GM10266 (cell line): ENCODE measurements around the gene NKX3-2.

Experiments
- DNase-seq: peaks from one replicate; pipeline ENCODE4 v3.0.0; 2012; ENCODE audit errors: extremely low spot score
- CTCF ChIP-seq: IDR thresholded peaks from 2 replicates; pipeline ENCODE4 v1.5.1; 2012; ENCODE audit warnings: mild to moderate bottlenecking, low read depth; ENCODE audit not compliant: control insufficient read depth, insufficient read depth; ENCODE audit errors: missing control alignments

NKX3-2 gene

DNA sequence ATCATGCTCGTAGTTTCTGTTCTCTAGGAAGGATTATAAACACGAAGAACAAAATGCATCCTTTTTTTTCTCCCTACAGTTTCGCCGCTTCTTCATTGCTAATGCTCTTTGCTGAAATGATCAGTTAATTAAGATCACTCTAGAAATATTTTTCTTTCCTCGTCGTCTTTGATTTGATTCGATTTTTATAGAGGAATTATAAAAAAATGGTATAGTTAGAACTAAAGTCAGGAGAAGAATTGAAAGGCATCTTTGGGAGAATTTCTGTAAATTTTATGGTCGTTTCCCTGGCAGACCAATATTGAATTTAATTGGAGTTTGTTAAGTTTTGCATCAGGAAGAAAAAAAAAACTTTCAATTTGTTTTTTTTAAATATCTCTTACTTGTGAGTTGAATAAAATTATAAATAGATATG is 1.1 kb upstream of the NKX3-2 start:
- TF ChIP-seq CTCF = no peak
- DNase-seq = peak; percentile 10

DNA sequence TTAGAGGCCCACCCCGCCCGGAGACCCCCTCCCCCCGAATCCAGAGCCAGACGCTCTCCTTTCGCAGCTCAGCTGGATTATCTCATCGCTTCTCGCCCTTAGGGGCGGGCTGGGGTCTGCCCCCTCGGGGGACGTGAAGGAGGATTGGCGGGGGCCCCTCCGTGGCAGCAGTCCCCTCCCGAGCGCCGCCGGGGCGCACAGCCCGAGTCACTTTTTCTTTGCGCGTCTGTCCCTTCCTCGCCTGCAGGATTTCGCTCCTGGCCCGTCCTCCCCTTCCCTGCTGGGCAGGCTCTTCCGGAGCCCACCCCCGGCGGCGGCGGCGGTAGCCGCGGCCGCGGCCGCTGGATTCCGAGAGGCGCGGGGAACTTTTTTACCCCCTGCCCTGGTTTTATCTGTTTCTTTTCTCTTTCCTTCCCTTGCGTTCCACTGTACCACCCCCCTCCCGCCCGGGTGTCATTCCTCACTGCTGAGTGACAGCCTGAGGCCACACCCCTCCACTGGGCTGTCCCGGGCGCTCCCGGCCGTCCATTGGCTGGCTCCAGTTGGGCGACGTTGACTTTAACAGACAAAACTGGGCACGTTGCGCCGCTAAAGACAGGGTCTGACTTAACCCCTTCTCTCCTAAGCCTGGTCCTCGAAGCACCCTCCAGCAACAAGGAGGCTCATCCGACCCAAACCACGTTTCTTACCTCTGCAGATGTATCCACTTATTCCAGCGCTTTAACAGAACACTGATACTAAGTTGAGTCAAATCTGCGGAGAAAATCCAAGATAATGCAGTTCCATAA is 492 bp upstream of the NKX3-2 start:
- TF ChIP-seq CTCF = no peak
- DNase-seq = peak; percentile 89

DNA sequence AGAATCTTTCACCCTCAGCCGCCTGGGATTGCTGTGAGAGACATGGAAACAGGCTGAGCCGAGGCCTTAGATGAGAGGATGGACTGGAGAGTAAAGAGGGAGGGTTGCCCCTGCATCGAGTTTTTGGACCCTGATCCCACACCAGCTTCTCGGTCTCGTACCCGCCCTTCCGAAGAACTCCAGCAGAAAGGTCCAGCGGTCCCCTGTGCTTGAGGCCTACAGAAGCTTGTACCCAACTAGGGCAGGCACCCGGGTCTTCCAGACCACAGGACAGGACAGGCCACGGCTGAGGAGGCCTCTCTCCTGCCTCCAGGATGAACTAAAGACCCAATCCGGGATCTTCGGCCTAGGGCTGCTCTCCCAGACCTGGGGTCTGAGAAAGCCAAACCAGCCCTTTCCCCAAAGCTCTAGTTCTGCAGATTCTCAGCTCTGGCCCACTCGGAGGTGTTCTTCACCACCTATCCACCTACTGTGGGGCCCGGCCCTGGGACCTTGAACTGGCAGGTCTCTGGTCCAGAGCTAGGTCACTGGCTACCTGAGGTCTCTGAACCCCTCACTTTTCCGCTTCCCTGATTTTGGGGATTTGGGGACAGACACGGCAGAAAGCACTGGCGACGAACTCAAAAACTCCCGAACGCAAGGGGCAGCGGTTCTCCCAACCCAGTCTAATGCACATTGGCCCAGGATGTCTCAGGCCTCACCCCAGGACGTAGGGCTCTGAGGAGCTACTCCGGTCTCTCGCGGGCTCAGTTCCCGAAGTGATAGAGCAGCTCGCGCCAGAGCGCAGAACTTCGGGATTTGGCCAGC is 1.1 kb downstream of the NKX3-2 start:
- no peak for TF ChIP-seq CTCF
- peak; percentile 47 for DNase-seq

- peak; percentile 31 for DNase-seq
- TF ChIP-seq CTCF = no peak
These were observed 1.7 kb downstream of the NKX3-2 start for GRCh38 chr4:13542577-13543031.

DNA sequence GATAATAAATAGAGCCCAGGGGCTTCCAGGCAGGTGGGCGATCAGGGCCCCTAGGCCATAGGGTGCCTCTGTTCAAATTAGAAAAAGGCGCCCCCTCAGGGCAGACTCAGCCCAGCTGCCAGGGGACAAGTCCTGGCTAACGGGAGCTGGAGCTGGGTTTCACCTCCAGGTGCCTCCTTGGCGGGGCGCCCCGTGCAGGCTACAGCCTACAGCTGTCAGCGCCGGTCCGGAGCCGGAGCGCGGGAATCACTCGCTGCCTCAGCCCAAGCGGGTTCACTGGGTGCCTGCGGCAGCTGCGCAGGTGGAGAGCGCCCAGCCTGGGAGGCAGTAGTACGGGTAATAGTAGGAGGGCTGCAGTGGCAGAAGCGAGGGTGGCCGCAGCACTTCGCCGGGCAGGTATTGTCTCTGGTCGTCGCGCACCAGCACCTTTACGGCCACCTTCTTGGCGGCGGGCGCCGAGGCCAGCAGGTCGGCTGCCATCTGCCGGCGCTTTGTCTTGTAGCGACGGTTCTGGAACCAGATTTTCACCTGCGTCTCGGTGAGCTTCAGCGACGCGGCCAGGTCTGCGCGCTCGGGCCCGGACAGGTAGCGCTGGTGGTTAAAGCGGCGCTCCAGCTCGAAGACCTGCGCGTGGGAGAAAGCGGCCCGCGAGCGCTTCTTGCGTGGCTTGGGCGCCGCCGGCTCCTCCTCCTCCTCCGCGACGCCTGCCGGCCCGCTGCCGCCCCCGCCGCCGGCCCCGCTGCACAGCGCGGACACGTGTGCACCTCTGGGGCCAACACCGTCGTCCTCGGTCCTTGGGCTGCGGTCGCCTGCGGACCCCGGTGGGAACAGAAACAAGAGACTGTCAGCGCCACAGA is 2.4 kb downstream of the NKX3-2 start:
- TF ChIP-seq CTCF = peak; percentile 44
- DNase-seq = peak; percentile 57

- peak; percentile 40 for DNase-seq
- TF ChIP-seq CTCF = no peak
These were observed 3.1 kb downstream of the NKX3-2 start for GRCh38 chr4:13541176-13541604.
